WTC11 (cell line): ENCODE measurements around the gene CD68. TPM values are rescaled to one million over a fixed set of nuclear protein-coding genes. Genes with fewer than 3 reads are reported as not detected.

Experiments
- ATAC-seq: fragments of 200-7000 bp; cut with Tn5 transposase; 2 replicates; pipeline ENCODE4 v1.10.0; 2021; ENCODE audit warnings: mild to moderate bottlenecking, moderate library complexity
- CTCF ChIA-PET: fragments of 300-600 bp; sonication (Branson Sonifier 250); formaldehyde crosslinking; loops from one replicate; lab custom pipeline; 2021; ENCODE audit warnings: antibody characterized with exemption; lab: Charles Lee
- POLR2A ChIA-PET: fragments of 350-600 bp; sonication (Branson Sonifier 250); formaldehyde crosslinking; loops from one replicate; lab custom pipeline; 2021; ENCODE audit warnings: antibody characterized with exemption; lab: Charles Lee
- DNase-seq: peaks from one replicate; pipeline ENCODE4 v3.0.0; 2021; ENCODE audit warnings: low spot score
- H3K27ac Mint-ChIP-seq: 2 replicates; pipeline ENCODE4 v1.8.0; 2021; ENCODE audit warnings: mixed read lengths
- H3K27me3 Mint-ChIP-seq: 2 replicates; pipeline ENCODE4 v1.8.0; 2021; ENCODE audit warnings: low read depth, mild to moderate bottlenecking, moderate library complexity, mixed read lengths
- H3K36me3 Mint-ChIP-seq: 2 replicates; pipeline ENCODE4 v1.8.0; 2021; ENCODE audit warnings: mixed read lengths
- H3K4me1 Mint-ChIP-seq: 2 replicates; pipeline ENCODE4 v1.8.0; 2022; ENCODE audit warnings: mixed read lengths
- H3K4me3 Mint-ChIP-seq: 2 replicates; pipeline ENCODE4 v1.8.0; 2021; ENCODE audit warnings: mild to moderate bottlenecking, moderate library complexity, mixed read lengths
- H3K9me3 Mint-ChIP-seq: 2 replicates; pipeline ENCODE4 v1.8.0; 2021; ENCODE audit warnings: mixed read lengths
- ARID4B ChIP-seq: sonication (generic); formaldehyde crosslinking; IDR thresholded peaks from 2 replicates; pipeline ENCODE4 v1.8.0; 2023; ENCODE audit warnings: missing genetic modification reagents, mild to moderate bottlenecking, borderline replicate concordance
- CTCF ChIP-seq: fragments of 200-600 bp; IDR thresholded peaks from 2 replicates; pipeline ENCODE4 v1.8.0; 2022; ENCODE audit warnings: antibody characterized with exemption
- EMX1 ChIP-seq: fragments of 250-450 bp; sonication (Bioruptor Pico); IDR thresholded peaks from 2 replicates; pipeline ENCODE4 v1.8.0; 2021; ENCODE audit warnings: mild to moderate bottlenecking
- FOXK1 ChIP-seq: sonication (generic); formaldehyde crosslinking; IDR thresholded peaks from 2 replicates; pipeline ENCODE4 v1.8.0; 2022; ENCODE audit warnings: mild to moderate bottlenecking, moderate library complexity, missing genetic modification reagents
- FOXP1 ChIP-seq: sonication (generic); formaldehyde crosslinking; IDR thresholded peaks from 2 replicates; pipeline ENCODE4 v1.8.0; 2022; ENCODE audit warnings: missing genetic modification reagents, mild to moderate bottlenecking, moderate library complexity, borderline replicate concordance
- HMGA2 ChIP-seq: fragments of 250-450 bp; sonication (Bioruptor Pico); IDR thresholded peaks from 2 replicates; pipeline ENCODE4 v1.4.0; 2021; ENCODE audit warnings: mild to moderate bottlenecking, moderate library complexity
- JUN ChIP-seq: sonication (generic); formaldehyde crosslinking; IDR thresholded peaks from 2 replicates; pipeline ENCODE4 v1.8.0; 2023; ENCODE audit warnings: mild to moderate bottlenecking, missing genetic modification reagents
- NR3C1 ChIP-seq: sonication (generic); formaldehyde crosslinking; conservative IDR thresholded peaks from 2 replicates; pipeline ENCODE4 v1.8.1; 2023; ENCODE audit warnings: low read depth, mild to moderate bottlenecking, missing genetic modification reagents
- SOX15 ChIP-seq: fragments of 250-450 bp; sonication (Bioruptor Pico); IDR thresholded peaks from 2 replicates; pipeline ENCODE4 v1.9.0; 2021; ENCODE audit warnings: mild to moderate bottlenecking
- TCF7 ChIP-seq: sonication (generic); formaldehyde crosslinking; IDR thresholded peaks from 2 replicates; pipeline ENCODE4 v1.8.0; 2022; ENCODE audit warnings: mild to moderate bottlenecking, low read depth, missing genetic modification reagents, moderate library complexity
- TEAD1 ChIP-seq: sonication (generic); formaldehyde crosslinking; IDR thresholded peaks from 2 replicates; pipeline ENCODE4 v1.8.0; 2022; ENCODE audit warnings: mild to moderate bottlenecking, missing genetic modification reagents
- ZNF219 ChIP-seq: sonication (generic); formaldehyde crosslinking; IDR thresholded peaks from 2 replicates; pipeline ENCODE4 v1.8.0; 2023; ENCODE audit warnings: missing genetic modification reagents, mild to moderate bottlenecking, borderline replicate concordance
- ZNF396 ChIP-seq: fragments of 250-450 bp; sonication (Bioruptor Pico); IDR thresholded peaks from 2 replicates; pipeline ENCODE4 v1.8.0; 2021; ENCODE audit warnings: mild to moderate bottlenecking, moderate library complexity, borderline replicate concordance
- total RNA-seq: library from RNA; stranded (reverse); gene quantifications from 3 replicates; pipeline ENCODE4 v1.2.3, GENCODE V29; 2021
- TF ChIP-seq, protein P1 (sequence below): sonication (generic); formaldehyde crosslinking; IDR thresholded peaks from 2 replicates; pipeline ENCODE4 v1.8.0; 2022; ENCODE audit warnings: mild to moderate bottlenecking, missing genetic modification reagents
- TF ChIP-seq, protein P2 (sequence below): sonication (generic); formaldehyde crosslinking; conservative IDR thresholded peaks from 2 replicates; pipeline ENCODE4 v1.8.1; 2022; ENCODE audit warnings: mild to moderate bottlenecking, missing genetic modification reagents

CD68 gene
- total RNA-seq, 1 experiment from 2014 or later: 0.72 TPM

GRCh38 chr17:7558544-7559319, 20.7 kb upstream of the CD68 start, which contains the start of gene TNFSF13 (continued):
- TF ChIP-seq TEAD1: no peak

GRCh38 chr17:7559320-7560171, 19.9 kb upstream of the CD68 start:
- Mint-ChIP-seq H3K9me3 (no peaks in the 10 kb centered on the region), H3K36me3 (peaks cover 9% of the 10 kb centered on the region), H3K4me1 (peaks cover 60% of the 10 kb centered on the region), H3K4me3 (peak overlapping the region; percentile 94), H3K27ac (peak overlapping the region; percentile 97), H3K27me3 (no peaks in the 10 kb centered on the region; the same call in 1 of the 2 replicates)
- ChIA-PET POLR2A (interaction anchor here (1.0 to 1.9 kb wide), 12 partner anchors 10 to 279 kb away, joined by 3 to 8 read pairs (median 4); partner anchors contain the start of genes ACAP1, MPDU1, SOX15 and TNFSF12), CTCF (interaction anchor here (0.5 to 3.6 kb wide), 71 partner anchors 7 to 897 kb away, joined by 3 to 81 read pairs (median 6); partner anchors contain the start of genes ACADVL, ACAP1, CD68 and CHRNB1)
- DNase-seq (no peak), ATAC-seq (no peak)
- TF ChIP-seq TCF7 (CRISPR knock-in tag): 0 out of 2 replicates have a peak, but pooled peaks have one; percentile 33
- no peak for TF ChIP-seq TEAD1

DNA sequence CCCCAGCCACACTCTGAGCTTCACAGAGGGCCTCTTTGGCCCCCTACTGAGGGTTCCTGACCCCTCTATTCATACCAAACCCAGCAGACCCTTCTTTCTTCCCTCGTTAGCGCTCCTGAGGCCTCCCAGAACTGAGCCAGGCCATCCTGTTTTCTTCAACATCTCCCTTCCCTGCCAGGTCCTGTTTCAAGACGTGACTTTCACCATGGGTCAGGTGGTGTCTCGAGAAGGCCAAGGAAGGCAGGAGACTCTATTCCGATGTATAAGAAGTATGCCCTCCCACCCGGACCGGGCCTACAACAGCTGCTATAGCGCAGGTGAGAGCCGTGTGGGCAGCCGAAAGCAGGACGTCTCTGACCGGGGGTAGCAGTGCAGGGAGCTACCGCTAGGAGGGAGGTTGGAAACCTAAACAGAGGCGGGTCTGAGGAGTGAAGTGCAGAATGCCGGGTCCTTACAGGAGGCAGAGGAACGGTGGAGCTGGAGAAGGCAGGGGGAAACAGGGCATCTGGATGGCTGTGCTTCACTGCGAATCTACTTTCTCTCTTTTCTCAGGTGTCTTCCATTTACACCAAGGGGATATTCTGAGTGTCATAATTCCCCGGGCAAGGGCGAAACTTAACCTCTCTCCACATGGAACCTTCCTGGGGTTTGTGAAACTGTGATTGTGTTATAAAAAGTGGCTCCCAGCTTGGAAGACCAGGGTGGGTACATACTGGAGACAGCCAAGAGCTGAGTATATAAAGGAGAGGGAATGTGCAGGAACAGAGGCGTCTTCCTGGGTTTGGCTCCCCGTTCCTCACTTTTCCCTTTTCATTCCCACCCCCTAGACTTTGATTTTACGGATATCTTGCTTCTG, 19.0 kb upstream of the CD68 start:
- H3K4me1 Mint-ChIP-seq: peaks cover 57% of the 10 kb centered on the region
- no peaks in the 10 kb centered on the region for H3K27me3 Mint-ChIP-seq
- peak overlapping the region; percentile 94 for H3K4me3 Mint-ChIP-seq
- peaks cover 16% of the 10 kb centered on the region for H3K36me3 Mint-ChIP-seq
- DNase-seq: peak; percentile 92
- H3K27ac Mint-ChIP-seq: peak overlapping the region; percentile 97
- ChIA-PET CTCF (interaction anchor here (0.6 to 3.6 kb wide), 85 partner anchors 8 to 897 kb away, joined by 3 to 81 read pairs (median 5); partner anchors contain the start of genes ACADVL, ACAP1, CD68 and CHRNB1), POLR2A (interaction anchor here (0.5 to 1.9 kb wide), 17 partner anchors 11 to 280 kb away, joined by 3 to 8 read pairs (median 4); partner anchors contain the start of genes ACAP1, MPDU1, SOX15 and TNFSF12)
- H3K9me3 Mint-ChIP-seq: no peaks in the 10 kb centered on the region
- peak; percentile 73 for ATAC-seq
- TF ChIP-seq EMX1 (CRISPR knock-in tag): no peak
- no peak for TF ChIP-seq FOXK1 (CRISPR knock-in tag)
- 0 out of 2 replicates have a peak, but pooled peaks have one; percentile 43 for TF ChIP-seq FOXP1 (CRISPR knock-in tag)
- TF ChIP-seq JUN: no peak
- TF ChIP-seq CTCF: peak; percentile 50
- TF ChIP-seq, protein P1, sequence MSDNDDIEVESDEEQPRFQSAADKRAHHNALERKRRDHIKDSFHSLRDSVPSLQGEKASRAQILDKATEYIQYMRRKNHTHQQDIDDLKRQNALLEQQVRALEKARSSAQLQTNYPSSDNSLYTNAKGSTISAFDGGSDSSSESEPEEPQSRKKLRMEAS (CRISPR knock-in tag): 0 out of 2 replicates have a peak, but pooled peaks have one; percentile 43
- no peak for TF ChIP-seq ARID4B
- no peak for TF ChIP-seq NR3C1 (CRISPR knock-in tag)
- no peak for TF ChIP-seq ZNF219 (CRISPR knock-in tag)
- no peak for TF ChIP-seq SOX15 (CRISPR knock-in tag)
- TF ChIP-seq ZNF396 (CRISPR knock-in tag): no peak
- TF ChIP-seq HMGA2 (CRISPR knock-in tag): no peak
- TF ChIP-seq, protein P2, sequence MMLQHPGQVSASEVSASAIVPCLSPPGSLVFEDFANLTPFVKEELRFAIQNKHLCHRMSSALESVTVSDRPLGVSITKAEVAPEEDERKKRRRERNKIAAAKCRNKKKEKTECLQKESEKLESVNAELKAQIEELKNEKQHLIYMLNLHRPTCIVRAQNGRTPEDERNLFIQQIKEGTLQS (CRISPR knock-in tag): no peak
